Measurements from ENCODE around the gene ZFR2.
"Not testable (repeated sequence)": the region's sequence is repeated elsewhere in the genome, so short reads cannot be mapped to it uniquely, and the experiment has no call there.

Gene ZFR2

DNA sequence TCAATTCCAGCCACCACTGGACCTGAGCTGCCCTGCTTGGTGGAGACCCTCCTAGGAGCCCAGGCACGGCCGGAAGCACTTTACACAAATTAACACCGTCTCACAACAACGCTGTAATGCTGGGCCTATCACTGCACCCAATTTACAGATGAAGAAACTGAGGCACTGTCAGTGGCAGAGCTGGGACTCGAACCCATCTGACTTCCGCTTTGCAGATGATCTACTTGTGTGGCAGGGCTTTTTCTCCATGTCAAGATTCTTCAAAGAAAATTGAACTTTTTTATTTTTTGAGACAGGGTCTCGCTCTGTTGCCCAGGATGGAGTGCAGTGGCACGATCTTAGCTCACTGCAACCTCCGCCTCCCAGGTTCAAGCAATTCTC, 33.8 kb downstream of the ZFR2 start:
- no peak for DNase-seq

DNA sequence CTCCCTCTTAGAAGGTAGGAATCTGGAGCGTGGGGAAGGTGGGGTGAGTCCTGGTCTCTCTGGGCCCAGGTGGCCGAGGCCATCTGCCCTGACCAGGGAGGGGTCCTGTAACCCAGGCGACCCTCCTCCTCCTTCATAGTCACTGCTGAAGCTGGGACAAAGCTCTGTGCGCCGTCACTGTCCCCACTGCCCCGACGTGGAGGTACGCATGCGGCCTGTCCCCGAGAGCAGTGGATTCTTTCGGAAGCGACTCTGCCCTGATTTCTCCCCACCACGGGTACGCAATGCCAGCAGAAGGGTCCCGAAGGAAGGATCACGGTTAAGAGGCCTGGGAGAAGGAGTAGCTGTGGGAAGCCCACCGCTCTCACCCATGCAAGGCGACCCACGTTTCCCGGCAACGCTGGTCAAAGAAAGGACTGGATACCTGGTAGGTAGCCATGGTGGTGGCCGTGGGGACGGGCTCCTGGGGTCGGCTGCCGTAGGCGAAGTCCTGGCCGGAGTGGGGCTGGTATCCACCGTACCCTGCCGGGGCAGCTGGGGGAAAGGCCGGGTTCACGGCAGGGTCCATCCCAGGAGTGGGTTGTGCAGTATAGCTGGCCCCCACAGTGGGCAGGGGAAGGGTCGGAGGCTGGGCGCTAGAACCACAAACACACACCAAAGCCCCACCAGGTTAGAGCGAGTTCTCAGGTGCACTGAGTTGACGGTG, 34.3 kb downstream of the ZFR2 start:
- no peak for DNase-seq

DNA sequence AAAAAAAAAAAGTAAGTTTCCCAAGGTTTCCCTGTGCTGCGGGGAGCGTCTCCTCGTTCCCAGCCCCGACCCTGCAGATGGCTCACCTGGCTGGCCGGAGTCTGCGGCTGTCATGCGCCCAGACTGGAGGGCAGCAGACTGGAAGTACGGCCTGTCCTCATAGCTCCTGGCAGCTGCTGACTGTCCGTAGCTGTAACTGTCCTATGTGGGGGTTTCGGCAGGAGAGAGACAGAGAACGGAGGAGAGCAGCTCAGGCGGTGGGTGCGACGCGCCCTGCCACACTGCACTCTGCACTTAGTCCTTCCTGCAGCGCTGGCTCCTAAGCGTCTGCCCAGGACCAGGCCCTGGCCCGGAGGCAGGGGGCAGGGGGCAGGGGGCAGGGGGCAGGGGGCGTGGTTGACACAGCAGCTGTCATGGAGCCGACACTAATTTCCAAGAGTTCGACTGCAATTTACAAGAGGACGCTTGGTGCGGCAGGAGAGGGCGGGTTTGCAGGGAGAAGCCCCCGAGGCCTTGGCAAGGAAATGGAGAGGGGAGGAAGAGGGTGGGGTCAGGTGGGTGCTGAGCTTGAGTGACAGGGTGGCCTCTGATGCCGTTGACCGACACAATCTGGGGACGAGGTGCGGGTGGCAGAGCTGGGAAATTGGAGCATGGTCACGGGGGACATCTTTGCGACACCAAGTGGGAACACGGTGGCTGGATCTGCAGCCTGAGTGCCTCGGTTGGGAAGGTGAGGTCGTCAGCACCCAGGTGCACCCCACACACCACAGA, 35.1 kb downstream of the ZFR2 start:
- DNase-seq: no peak

DNA sequence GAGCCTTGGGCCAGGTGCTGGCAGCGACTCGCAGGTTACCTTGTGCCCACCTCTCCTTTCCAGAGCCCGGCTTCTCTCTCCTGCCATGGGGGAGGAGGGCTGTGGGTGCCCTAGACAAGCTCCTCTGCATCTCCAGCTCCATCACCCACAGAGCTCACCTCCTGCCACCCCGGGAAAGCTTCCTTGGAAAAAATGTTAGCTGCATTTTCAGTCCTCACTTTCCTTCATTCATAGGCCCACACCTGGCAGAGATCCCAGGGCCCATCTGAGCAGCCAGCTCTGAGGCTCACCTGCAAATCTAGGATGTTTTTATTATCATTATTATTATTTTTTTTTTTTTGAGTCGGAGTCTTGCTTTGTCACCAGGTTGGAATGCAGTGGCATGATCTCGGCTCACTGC, 36.8 kb downstream of the ZFR2 start:
- DNase-seq: no peak

DNA sequence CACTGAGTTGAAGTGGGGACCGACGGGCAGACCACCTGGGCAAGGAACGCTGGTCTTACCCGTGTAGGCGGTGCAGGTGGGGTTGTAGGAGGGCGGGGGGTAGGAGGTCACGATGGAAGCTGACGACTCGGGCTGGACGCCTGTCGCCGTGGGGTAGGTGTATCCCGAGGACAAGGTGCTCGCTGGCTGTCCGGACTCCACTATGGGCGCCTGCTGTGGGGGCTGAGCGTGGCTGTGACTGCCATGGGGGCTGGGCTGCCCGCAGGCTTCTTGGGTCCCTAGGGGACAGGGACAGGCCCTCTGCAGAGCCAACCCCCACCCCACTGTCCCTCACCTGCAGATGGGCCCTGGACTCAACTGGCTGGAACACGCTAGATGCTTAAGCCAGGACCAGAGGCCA, 37.2 kb downstream of the ZFR2 start:
- DNase-seq: no peak

DNA sequence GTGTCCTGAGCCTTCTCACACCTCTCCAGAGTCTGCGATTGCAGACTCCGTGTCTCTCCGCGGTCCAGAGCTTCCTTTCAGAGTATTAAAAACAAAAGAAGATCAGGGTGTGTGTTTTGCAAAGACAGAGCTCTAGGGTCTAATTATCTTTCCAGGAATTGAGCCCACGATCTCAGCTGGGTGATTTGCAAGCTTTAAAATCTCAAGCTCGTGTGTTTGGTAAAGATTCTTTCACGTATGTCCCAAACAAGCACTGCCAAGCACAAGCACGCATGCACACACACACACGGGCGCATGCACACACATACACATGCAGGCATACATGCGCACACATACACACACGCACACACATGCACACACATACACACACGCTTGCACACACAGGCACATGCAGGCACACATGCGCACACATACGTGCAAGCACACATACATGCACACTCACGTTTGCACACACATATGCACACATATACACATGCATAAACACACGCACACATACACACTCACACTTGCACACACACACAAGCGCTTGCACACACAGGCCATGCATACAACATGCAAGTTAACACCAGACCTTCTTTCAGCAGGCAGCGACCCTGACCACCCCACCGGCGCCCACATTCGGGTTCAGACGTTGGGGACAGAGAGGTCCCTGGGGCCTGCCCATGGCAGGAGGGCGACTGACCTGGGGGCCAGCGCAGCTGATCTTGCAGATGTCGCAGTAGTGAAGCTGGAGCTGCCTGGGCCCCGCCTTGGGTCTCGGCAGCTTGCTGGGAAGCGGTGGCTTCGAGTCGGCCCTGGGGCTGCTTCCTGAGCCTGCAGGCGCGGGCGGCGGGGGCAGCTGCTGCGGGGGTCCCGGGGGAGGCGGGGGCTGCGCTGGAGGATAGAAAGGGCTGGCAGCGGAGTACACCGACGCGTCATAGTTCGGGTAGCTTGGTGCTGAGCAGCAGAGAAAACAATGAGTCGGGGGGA, 37.9 kb downstream of the ZFR2 start:
- DNase-seq: peak; percentile 8

DNA sequence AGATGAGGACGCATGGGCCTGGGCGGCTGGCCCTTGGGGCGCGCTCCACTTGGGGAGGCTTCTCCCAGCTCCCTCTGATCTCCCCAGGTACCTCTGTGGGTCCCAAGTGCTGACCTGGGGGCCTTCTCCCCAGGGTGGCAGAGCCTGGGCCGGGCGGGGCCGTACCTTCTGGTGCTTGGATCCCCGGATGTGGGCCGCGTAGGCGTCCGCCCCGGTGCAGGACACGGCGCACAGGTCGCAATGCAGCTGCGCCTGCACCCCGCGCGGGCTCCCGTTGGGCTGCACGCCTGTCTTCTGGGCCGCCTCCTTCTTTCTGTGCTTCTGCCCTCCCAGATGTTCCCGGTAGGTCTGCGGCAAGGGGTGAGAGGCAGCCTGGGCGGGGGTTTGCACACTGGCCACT, 41.5 kb downstream of the ZFR2 start:
- DNase-seq: no peak

DNA sequence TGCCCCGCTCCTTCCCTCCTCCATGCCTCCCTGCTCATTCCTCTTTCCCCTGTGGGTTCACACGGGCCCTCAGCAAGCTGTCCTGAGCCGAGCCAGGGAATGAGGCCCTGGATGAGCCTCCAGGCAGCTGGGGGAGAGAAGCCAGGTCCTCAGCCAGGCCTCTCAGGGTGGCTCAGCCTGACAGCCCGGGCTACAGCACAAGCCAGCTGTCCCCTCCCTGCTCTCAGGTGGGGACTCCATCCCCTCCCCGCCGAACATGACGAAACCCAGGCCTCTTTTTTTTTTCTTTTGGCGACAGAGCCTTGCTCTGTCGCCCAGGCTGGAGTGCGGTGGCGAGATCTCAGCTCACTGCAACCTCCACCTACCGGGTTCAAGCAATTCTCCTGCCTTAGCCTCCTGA, 42.7 kb downstream of the ZFR2 start:
- DNase-seq: peak; percentile 37

DNA sequence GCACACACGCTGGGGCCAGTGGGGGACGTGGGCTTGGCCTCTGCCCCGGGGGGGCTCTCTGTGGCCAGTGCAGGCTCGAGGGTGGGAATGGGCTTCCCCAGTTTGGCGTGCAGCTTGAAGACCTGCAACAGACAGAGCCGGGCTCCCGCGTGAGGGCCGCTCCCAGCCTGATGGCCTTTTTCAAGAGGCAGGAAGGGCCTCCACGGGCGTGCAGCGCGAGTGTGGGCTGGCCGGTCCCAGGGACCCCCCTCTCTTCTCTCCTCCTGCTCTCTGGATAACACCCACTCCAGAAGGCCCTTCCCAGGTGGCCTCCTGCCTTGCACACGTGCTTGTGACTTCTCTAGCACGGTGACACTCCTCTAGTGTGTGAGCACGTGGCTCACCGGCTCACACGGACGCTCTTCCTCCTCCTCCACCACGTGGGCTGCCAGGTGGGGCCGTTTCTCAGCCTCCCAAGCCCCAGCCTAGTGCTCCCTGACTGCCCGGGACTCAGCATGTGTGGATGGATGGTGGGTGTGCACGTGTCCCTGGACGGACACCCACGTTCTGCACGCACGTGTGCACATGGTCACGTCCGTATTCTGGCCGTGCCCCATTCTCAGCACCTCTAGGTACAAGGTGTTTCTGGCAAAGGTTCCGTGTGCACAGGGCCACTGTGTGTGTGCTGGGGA, 43.4 kb downstream of the ZFR2 start:
- no peak for DNase-seq

DNA sequence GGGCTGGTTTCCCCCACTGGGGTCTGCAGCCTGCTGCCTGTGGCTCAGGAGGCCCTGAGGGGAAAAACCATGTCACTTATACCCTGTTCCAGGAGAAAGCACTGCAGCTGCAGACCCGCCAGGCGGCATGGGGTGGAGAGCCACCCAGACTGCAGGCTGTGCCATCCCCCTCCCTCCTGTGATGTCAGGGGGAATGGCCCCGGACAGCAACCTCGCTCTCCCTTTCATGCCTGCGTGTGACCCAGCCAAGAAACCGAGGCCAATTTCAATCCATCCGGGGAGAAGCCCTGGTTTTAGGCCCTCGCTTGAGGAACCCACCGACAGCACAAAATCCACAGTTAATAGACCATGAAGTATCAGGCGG, 45.5 kb downstream of the ZFR2 start:
- DNase-seq: no peak

DNA sequence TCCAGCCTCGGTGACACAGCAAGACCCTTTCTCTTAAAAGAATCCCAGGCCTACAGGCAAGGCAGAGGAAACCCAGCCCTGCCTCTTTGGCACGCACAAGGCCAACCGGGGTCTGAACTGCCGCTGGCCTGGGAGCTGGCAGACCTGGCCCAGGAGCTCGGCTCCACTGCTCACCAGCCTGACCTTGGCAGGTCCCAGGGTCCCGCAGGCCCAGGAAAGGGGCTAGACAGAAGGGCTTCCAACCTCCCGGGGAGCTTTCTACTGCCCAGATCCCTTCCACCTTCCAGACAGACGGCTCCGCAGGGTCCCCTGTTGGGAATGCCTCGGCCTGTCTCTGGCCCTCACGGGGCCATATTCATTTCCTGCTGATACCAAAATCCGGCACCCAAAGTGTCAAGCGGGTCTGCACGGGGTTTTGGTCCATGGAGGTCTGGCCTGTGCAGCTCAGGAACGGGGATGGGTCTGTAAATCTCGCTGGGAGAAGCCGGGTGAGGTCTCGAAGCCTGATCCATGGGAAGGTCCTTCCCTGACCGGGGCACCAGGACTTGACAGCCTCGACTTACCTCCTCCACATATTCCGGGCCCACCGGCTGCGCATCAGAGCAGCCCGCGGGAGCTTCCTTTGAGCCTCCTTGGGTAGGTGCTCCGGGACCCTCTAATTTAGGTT, 46.0 kb downstream of the ZFR2 start:
- DNase-seq: no peak

DNA sequence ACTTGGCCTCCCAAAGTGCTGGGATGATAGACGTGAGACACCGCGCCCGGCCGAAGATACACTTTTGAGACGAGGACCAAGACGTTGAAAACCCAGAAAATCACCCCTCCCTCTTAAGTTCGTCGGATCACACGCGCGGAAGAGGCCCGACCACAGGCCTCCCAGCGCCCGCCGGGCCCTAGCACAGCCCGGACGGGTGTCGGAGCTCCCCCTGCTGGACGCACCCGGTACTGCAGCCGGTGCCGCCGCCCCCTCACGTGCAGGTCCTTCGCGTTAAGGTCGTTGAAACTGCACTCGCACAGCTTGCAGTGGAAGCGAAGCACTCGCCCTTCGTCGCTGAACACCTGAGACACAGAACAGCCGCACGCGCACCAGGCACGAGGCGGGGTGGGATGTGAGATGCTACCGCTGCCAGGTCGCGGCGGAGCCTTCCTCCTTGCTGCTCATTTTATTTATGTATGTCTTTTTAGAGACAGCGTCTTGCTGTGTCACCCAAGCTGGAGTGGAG, 46.9 kb downstream of the ZFR2 start:
- DNase-seq: no peak

DNA sequence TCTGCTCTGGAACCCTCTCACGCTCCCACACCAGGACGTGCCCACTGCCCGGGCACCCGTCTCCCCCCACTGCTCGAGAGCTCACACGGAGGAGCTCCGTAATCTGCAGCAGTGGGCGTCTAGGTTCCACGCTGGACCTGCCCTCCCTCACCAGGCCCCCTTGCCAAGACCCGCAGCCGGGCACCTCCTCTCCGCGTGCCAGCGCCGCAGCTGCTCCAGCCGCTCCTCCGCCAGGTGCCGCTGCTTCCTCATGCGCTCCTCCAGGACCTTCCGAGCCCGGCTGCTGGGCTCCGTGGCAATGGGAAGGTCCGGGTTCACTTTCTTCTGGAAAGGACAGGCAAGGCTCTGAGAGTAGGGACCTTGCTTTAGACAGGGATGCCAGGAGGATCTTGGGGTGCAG, 47.7 kb downstream of the ZFR2 start:
- DNase-seq: peak; percentile 20

DNA sequence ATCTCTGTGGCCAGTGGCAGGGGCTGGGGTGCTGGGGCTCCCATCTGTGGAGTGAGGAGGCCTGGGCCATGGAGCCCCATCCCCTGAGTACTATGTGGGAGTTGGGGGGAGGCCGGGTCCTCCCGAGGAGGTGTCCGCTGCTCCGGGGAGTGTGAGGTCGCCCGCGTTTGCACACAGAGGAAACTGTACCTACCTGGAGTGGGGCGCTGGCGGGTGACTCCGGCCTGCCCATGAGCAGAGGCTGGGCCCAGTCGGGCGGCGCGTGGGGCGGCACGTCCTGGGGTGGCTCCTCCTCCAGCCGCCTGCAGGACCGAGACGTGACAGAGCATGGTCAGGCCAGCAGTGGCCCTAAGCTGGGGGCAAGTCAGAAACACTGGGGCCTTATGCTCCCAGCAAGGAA, 48.8 kb downstream of the ZFR2 start:
- DNase-seq: no peak

DNA sequence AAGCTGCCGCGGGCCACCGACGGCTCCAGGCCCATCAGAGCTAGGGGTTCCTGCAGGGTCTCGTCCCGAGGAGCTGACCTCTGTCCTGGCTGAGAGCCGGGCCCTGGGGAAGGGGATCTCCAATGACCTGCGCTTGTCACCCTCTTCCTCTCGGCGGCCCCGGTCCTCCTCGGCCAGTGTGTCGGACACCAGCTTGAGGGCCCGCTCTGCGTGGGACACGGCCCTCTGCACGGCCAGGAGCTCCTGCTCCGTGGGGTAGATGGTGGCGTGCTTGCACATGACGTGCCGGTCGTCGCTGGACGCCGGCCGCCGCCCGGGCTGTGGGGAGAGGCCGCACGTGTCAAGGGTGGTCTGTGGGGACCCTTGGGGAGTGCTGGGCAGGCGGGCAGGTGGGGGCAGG, 49.9 kb downstream of the ZFR2 start:
- no peak for DNase-seq

DNA sequence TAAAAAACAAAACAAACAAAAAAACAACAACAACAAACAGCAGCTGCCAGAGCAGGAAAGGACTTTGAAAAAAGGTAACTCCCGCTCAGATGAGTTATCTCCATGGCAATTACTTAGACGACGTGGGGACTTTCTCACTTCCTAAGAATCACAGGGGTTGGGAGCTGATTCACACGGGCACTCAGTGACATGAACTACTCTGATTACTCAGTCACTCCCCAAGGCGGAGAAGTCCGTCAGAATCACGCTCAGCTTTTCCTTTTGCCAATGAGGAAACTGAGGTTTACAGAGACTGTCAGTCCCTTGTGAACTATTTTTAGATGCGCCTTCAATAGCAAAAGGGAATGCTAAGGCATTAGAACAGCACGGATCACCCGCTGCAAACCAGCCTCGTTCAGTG, 50.4 kb downstream of the ZFR2 start:
- DNase-seq: no peak

DNA sequence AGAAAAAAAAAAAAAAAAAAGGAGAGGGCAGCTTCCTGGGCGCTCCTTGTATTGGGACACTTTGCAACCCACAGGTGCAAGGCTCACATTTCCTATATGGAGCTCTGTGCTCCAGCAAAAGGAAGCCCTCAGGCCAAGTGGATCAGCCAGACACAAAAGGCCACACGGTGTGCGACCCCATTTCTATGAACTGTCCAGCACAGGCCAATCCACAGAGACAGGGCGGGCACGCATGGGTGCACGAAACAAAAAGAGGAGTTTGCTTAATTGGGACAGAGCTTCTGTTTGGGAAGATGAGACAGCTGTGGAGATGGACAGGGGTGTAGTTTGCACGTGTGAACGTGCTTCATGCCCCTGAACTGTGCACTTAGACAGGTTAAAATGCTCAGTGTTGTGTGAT, 51.1 kb downstream of the ZFR2 start:
- DNase-seq: no peak

DNA sequence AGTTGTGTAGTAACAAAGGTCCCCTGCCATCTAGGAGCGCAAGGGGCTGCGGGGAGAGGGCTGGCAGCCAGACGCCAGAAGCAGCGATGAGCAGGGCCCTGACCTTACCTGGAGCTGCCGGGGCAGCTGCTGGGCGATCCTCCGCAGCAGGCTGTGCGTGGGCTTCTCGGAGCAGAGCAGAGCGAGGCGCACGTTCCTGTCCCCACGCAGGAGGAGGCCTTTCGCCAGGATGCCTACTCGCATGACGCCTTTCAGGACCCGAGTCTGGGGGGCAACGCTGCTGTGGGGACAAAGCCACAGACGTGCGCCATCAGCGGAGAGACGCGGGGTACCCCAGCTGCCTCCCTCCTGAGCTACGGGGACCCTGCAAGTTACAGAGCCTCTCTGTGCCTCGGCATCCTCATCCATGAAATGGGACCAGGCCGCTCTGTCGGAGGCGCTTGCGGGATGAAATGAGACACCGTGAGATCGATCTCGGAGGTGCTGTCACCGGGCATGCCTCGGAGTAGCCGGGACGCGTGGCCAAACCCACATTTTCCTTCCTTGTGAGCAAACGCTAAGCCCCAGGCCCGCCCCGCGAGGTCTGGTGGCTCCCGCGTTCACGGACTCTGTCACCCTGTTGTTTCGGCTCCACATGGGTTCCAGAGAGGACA, 52.1 kb downstream of the ZFR2 start:
- no peak for DNase-seq

DNA sequence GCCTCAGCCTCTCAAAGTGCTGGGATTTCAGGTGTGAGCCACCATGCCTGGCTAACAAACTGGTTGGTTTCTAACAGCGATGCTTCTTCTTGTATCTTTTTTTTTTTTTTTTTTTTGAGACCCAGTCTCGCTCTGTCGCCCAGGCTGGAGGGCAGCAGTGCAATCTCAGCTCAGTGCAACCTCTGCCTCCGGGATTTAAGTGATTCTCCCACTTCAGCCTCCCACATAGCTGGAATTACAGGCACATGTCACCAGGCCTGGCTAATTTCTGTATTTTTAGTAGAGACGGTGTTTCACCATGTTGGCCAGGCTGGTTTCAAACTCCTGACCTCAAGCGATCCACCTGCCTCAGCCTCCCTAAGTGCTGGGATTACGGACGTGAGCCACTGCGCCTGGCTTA, 52.7 kb downstream of the ZFR2 start:
- not testable (repeated sequence) for DNase-seq

DNA sequence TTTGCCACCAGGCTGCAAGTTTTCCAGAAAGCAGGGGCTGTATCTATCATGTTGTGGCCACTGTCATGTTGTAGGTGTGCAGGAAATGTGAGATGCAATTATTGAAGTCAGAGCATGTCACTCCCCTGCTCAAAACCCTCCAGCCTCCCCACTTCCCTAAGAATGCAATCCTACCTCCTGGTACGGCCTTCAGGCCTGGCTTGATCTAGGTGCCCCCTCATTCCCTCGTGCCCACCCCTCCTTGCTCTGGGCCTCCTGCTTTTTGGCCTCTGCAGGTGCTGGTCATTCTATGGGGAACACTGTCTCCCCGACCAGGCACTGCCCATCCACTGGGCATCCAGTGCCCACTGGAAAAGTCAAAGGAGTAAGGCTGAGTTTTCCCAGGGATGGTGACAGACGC, 54.2 kb downstream of the ZFR2 start:
- DNase-seq: no peak

DNA sequence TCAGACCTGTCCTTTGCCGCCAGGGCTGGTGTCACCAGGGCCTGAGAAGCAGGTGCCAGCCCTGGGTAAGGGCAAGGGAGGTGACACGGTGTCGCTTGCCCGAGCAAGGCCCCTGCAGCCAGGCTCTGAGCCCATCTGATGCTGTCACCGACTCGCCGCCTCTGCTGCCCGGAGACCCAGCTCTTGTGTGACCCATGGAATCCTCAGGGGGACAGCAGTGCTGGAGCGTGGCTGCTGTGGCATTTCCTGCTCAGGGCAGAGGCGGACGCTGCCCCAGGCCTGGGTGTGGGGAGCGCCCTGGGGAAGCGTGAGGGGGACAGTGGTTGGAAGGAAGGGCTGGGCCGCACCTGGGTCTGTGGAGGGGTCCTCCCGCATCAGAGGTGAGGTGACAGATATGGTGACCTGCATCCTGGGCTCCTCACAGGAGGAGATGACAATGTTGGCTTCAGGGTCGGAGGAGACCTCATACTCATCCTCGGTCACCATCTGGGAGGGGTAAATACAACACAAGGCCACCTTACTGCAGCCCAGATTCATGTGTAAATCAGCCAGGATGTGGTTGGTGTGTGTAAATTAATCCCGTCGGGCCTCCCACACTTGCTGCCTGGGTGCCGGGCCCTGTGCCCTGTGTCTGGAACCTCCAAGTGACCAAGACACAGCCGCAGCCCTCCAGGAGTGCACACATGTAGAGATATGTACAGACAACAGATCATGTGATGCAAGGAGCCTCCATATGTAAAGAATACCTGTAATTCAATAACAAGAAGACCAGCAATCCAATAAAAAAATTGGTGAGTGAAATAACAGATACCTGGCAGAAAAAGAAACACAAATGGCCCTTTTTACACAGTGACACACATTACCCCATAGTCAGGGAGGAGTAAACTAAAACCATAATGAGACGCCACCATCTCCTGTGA, 55.1 kb downstream of the ZFR2 start:
- DNase-seq: no peak
